Stimulated activated CD8-positive, alpha-beta memory T cell treated with anti-CD3 and anti-CD28 coated beads, Interleukin-15, amount 100 ng/mL, for 48 hours (primary cell): Measurements from ENCODE around the gene MPPED2.

Source experiments
- DNase-seq, 2 donors: peaks; one replicate each; pipeline ENCODE4 v3.0.0-alpha.2; 2020; ENCODE audit warnings: low read depth in 2 of 2

MPPED2 gene

GRCh38 chr11:30487200-30487898 is 98.8 kb downstream of the MPPED2 start:
- no peak for DNase-seq

- DNase-seq, result no peak
Observed at GRCh38 chr11:30485756-30486155, 100.4 kb downstream of the MPPED2 start.

- DNase-seq, result no peak
Observed at GRCh38 chr11:30485222-30485621, 100.9 kb downstream of the MPPED2 start.

GRCh38 chr11:30483056-30483455 is 103.1 kb downstream of the MPPED2 start:
- no peak for DNase-seq

- DNase-seq, result no peak
Observed at GRCh38 chr11:30481796-30482195, 104.4 kb downstream of the MPPED2 start.

- DNase-seq, result no peak
Observed at GRCh38 chr11:30481330-30481729, 104.8 kb downstream of the MPPED2 start.

- no peak for DNase-seq
Observed at GRCh38 chr11:30479899-30480298, 106.3 kb downstream of the MPPED2 start.

- no peak for DNase-seq
Observed at GRCh38 chr11:30478923-30479322, 107.2 kb downstream of the MPPED2 start.

GRCh38 chr11:30477061-30477460 is 109.1 kb downstream of the MPPED2 start:
- DNase-seq, result no peak

- no peak for DNase-seq
Observed at GRCh38 chr11:30474151-30474954, 111.8 kb downstream of the MPPED2 start.

GRCh38 chr11:30471244-30471643 is 114.9 kb downstream of the MPPED2 start:
- DNase-seq, result no peak

- no peak for DNase-seq
Observed at GRCh38 chr11:30468881-30469280, 117.3 kb downstream of the MPPED2 start.

GRCh38 chr11:30467176-30467575 is 119.0 kb downstream of the MPPED2 start:
- DNase-seq, result no peak

- no peak for DNase-seq
Observed at GRCh38 chr11:30465623-30466022, 120.5 kb downstream of the MPPED2 start.

- DNase-seq, result no peak
Observed at GRCh38 chr11:30465192-30465591, 121.0 kb downstream of the MPPED2 start.

- DNase-seq, result no peak
Observed at GRCh38 chr11:30463266-30463665, 122.9 kb downstream of the MPPED2 start.

- no peak for DNase-seq
Observed at GRCh38 chr11:30462421-30462820, 123.7 kb downstream of the MPPED2 start.

GRCh38 chr11:30459821-30460220 is 126.3 kb downstream of the MPPED2 start:
- DNase-seq, result no peak

GRCh38 chr11:30459306-30459705 is 126.8 kb downstream of the MPPED2 start:
- DNase-seq, result no peak

GRCh38 chr11:30458541-30458940 is 127.6 kb downstream of the MPPED2 start:
- no peak for DNase-seq

- no peak for DNase-seq
Observed at GRCh38 chr11:30457087-30457486, 129.1 kb downstream of the MPPED2 start.

- no peak for DNase-seq
Observed at GRCh38 chr11:30455025-30455424, 131.1 kb downstream of the MPPED2 start.

- no peak for DNase-seq
Observed at GRCh38 chr11:30454541-30454940, 131.6 kb downstream of the MPPED2 start.
